IMR-90 (cell line): ENCODE results near the gene LIX1. TPM values are rescaled to one million over a fixed set of nuclear protein-coding genes. Genes with fewer than 3 reads are reported as not detected.

Experiments
- ATAC-seq: fragments of 200-7000 bp; cut with Tn5 transposase; 2 replicates; pipeline ENCODE4 v1.9.1; 2020; ENCODE audit warnings: low read depth, mild to moderate bottlenecking, moderate library complexity
- BruUV-seq: library from RNA; stranded (reverse); fragments of 400-500 nt; replicated peaks from 2 replicates; lab custom pipeline; 2021; lab: Mats Ljungman, UMichigan
- CTCF ChIA-PET: fragments of 300-600 bp; formaldehyde crosslinking; extraction: SDS; loops from one replicate; lab custom pipeline; 2021; ENCODE audit warnings: antibody characterized with exemption; lab: Yijun Ruan, JAX
- POLR2A ChIA-PET: fragments of 300-600 bp; sonication (Branson Sonifier 250); formaldehyde crosslinking; loops from one replicate; lab custom pipeline; 2022; ENCODE audit warnings: antibody characterized with exemption; ENCODE audit not compliant: unreplicated experiment; lab: Charles Lee
- DNase-seq: peaks from one replicate; pipeline ENCODE4 v3.0.0; 2013
- H2AFZ ChIP-seq: replicated peaks from 2 replicates; pipeline ENCODE3; 2013; ENCODE audit warnings: low read length, mild to moderate bottlenecking; ENCODE audit not compliant: poor library complexity
- H2AK5ac ChIP-seq: 2 replicates; pipeline ENCODE4 v1.6.1; 2013; ENCODE audit warnings: low read depth, low read length, inconsistent platforms
- H2AK9ac ChIP-seq: replicated peaks from 2 replicates; pipeline ENCODE3; 2013; ENCODE audit warnings: mild to moderate bottlenecking, low read depth, low read length, moderate library complexity; ENCODE audit not compliant: poor library complexity
- H2BK120ac ChIP-seq: 2 replicates; pipeline ENCODE4 v1.6.1; 2013; ENCODE audit warnings: low read depth, low read length, inconsistent platforms
- H2BK15ac ChIP-seq: 3 replicates; pipeline ENCODE4 v1.6.1; 2013; ENCODE audit warnings: low read depth, low read length, inconsistent platforms
- H2BK20ac ChIP-seq: 2 replicates; pipeline ENCODE4 v1.6.1; 2013; ENCODE audit warnings: low read depth, mild to moderate bottlenecking, inconsistent platforms, low read length, moderate library complexity
- H2BK5ac ChIP-seq: 2 replicates; pipeline ENCODE4 v1.6.1; 2013; ENCODE audit warnings: mild to moderate bottlenecking, low read depth, low read length, inconsistent platforms; ENCODE audit not compliant: poor library complexity, severe bottlenecking
- H3K14ac ChIP-seq: replicated peaks from 2 replicates; pipeline ENCODE4 v1.6.1; 2013; ENCODE audit warnings: low read depth, low read length, inconsistent platforms
- H3K18ac ChIP-seq: 2 replicates; pipeline ENCODE4 v1.6.1; 2013; ENCODE audit warnings: low read depth, low read length, control low read depth
- H3K23ac ChIP-seq: 2 replicates; pipeline ENCODE4 v1.6.1; 2013; ENCODE audit warnings: low read depth, low read length, inconsistent platforms
- H3K27ac ChIP-seq: 2 replicates; pipeline ENCODE4 v1.5.1; 2013; ENCODE audit warnings: mild to moderate bottlenecking, control low read depth, low read length; ENCODE audit not compliant: insufficient read depth
- H3K27me3 ChIP-seq: 2 replicates; pipeline ENCODE4 v1.6.1; 2013; ENCODE audit warnings: low read length; ENCODE audit not compliant: control insufficient read depth, insufficient read depth
- H3K36me3 ChIP-seq: 2 replicates; pipeline ENCODE4 v1.6.1; 2013; ENCODE audit warnings: low read length, mixed read lengths; ENCODE audit not compliant: control insufficient read depth, insufficient read depth
- H3K4ac ChIP-seq: 2 replicates; pipeline ENCODE4 v1.6.1; 2013; ENCODE audit warnings: low read depth, low read length, inconsistent platforms
- H3K4me1 ChIP-seq: 2 replicates; pipeline ENCODE4 v1.6.1; 2013; ENCODE audit warnings: low read length, mixed read lengths; ENCODE audit not compliant: control insufficient read depth, insufficient read depth
- H3K4me2 ChIP-seq: 2 replicates; pipeline ENCODE4 v1.6.1; 2013; ENCODE audit warnings: low read depth, mild to moderate bottlenecking, control low read depth, low read length, moderate library complexity
- H3K4me3 ChIP-seq: 2 replicates; pipeline ENCODE4 v1.5.1; 2013; ENCODE audit warnings: low read depth, mild to moderate bottlenecking, control low read depth, low read length, moderate library complexity; ENCODE audit not compliant: insufficient read depth
- H3K56ac ChIP-seq: 2 replicates; pipeline ENCODE4 v1.6.1; 2013; ENCODE audit warnings: low read length, inconsistent platforms; ENCODE audit not compliant: insufficient read depth; ENCODE audit errors: extremely low read depth
- H3K79me1 ChIP-seq, 2 experiments: 2 replicates each; pipeline ENCODE4 v1.6.1; 2013; ENCODE audit warnings: low read length in 2 of 2, inconsistent platforms in 1 of 2, low read depth in 1 of 2
- H3K9ac ChIP-seq: 2 replicates; pipeline ENCODE4 v1.6.1; 2013; ENCODE audit warnings: low read depth, low read length, control low read depth
- H3K9me1 ChIP-seq: 2 replicates; pipeline ENCODE4 v1.6.1; 2013; ENCODE audit warnings: low read length, inconsistent platforms; ENCODE audit not compliant: insufficient read depth
- H3K9me3 ChIP-seq: 2 replicates; pipeline ENCODE4 v1.6.1; 2013; ENCODE audit warnings: low read length; ENCODE audit not compliant: control insufficient read depth, insufficient read depth
- H4K20me1 ChIP-seq: 2 replicates; pipeline ENCODE4 v1.6.1; 2013; ENCODE audit warnings: low read length, inconsistent platforms; ENCODE audit not compliant: insufficient read depth
- H4K5ac ChIP-seq: 2 replicates; pipeline ENCODE4 v1.6.1; 2013; ENCODE audit warnings: mild to moderate bottlenecking, low read depth, low read length, control low read depth
- H4K8ac ChIP-seq, 2 experiments: 2 replicates each; pipeline ENCODE4 v1.6.1; 2013; ENCODE audit warnings: low read depth in 2 of 2, low read length in 2 of 2, control low read depth in 1 of 2, inconsistent platforms in 1 of 2
- H4K91ac ChIP-seq: 2 replicates; pipeline ENCODE4 v1.6.1; 2013; ENCODE audit warnings: low read depth, low read length, inconsistent platforms; ENCODE audit not compliant: insufficient read depth
- CEBPB ChIP-seq: IDR thresholded peaks from 2 replicates; pipeline ENCODE4 v1.6.1; 2012; ENCODE audit warnings: low read depth, low read length, improper control_type of control experiment
- FOS ChIP-seq: fragments of 150-350 bp; IDR thresholded peaks from 2 replicates; pipeline ENCODE4 v1.6.1; 2016; ENCODE audit warnings: low read depth, low read length
- MAZ ChIP-seq: IDR thresholded peaks from 2 replicates; pipeline ENCODE4 v1.6.1; 2012; ENCODE audit warnings: low read depth, mild to moderate bottlenecking, low read length, improper control_type of control experiment, moderate library complexity, borderline replicate concordance
- NFE2L2 ChIP-seq: fragments of 150-350 bp; IDR thresholded peaks from 2 replicates; pipeline ENCODE4 v1.6.1; 2016; ENCODE audit warnings: low read depth, mild to moderate bottlenecking, low read length
- POLR2A ChIP-seq: IDR thresholded peaks from 2 replicates; pipeline ENCODE4 v1.6.1; 2012; ENCODE audit warnings: mild to moderate bottlenecking, low read depth, low read length
- RFX5 ChIP-seq: IDR thresholded peaks from 2 replicates; pipeline ENCODE4 v1.8.0; 2012; ENCODE audit warnings: low read depth, mild to moderate bottlenecking, low read length, moderate library complexity
- WGBS, 2 experiments: methylation state at CpG; one replicate each; pipeline versions ENCODE4 v1.1.5 to v1.1.7; 2013; ENCODE audit warnings: missing lambda C conversion rate in 2 of 2; ENCODE audit not compliant: insufficient read length in 1 of 2; ENCODE audit errors: extremely low coverage in 2 of 2; 5-methylcytosine and 5-hydroxymethylcytosine counted together
- dilution Hi-C: fragments of 300-500 bp; cut with HindIII; formaldehyde crosslinking; loops from one replicate; pipeline ENCODE4 v1.14.3; 2018; ENCODE audit warnings: low sequenced_read_pairs; ENCODE audit not compliant: unreplicated experiment
- in situ Hi-C: fragments of 300-500 bp; cut with MboI; formaldehyde crosslinking; loops from 3 replicates; pipeline ENCODE4 v1.14.3; 2019; ENCODE audit warnings: low sequenced_read_pairs, inconsistent platforms, mixed read lengths
- intact Hi-C: fragments of 100-400 bp; cut with micrococcal nuclease; formaldehyde crosslinking; loops from 2 replicates; pipeline ENCODE4 v1.10.0; 2022
- polyA plus RNA-seq, 3 experiments: library from polyadenylated mRNA; depleted of rRNA; stranded (reverse); fragments of >200 nt; gene quantifications; 2 replicates each; pipeline ENCODE4 v1.2.3, GENCODE V29; 2012; ENCODE audit warnings: low replicate concordance in 1 of 3
- total RNA-seq: library from RNA; depleted of rRNA; stranded (reverse); fragments of >200 nt; gene quantifications from 2 replicates; pipeline ENCODE4 v1.2.3, GENCODE V29; 2012
- TF ChIP-seq, protein P1 (sequence below): fragments of 150-350 bp; IDR thresholded peaks from 2 replicates; pipeline ENCODE4 v1.6.1; 2017; ENCODE audit warnings: mild to moderate bottlenecking, antibody characterized with exemption, low read length, low read depth
- TF ChIP-seq, protein P2 (sequence below): fragments of 150-350 bp; IDR thresholded peaks from 2 replicates; pipeline ENCODE4 v1.6.1; 2016; ENCODE audit warnings: low read depth, mild to moderate bottlenecking, low read length, moderate library complexity, borderline replicate concordance

The LIX1 gene
- total and polyA plus RNA-seq, 2 of the 4 experiments (the other 2 are of a cell fraction) = not detected

DNA sequence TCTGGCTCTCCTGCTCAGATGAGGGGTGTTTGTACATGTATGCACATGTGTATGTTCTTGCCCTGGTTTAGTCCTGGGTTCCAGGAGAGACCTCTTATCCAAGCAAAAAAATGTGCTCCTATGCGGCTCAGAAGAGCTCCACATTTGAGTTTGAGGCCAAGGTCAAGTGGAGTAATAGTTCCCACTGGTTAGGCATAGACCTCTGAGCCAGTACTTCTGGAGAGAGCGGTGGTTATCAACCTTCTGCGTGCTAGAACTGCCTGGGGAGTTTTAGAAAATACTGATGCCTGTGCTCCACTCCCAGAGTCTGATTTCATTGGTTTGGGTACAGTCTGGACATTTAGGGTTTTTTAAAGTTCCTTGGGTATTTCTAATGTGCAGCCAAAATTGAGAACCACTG lies 51.5 kb downstream of the LIX1 start:
- no peak overlapping the region for H2BK20ac ChIP-seq
- H3K4me2 ChIP-seq = no peak overlapping the region
- H2AK5ac ChIP-seq = no peak overlapping the region
- no peak overlapping the region for H2BK15ac ChIP-seq
- H2AK9ac ChIP-seq = no peak overlapping the region
- ChIA-PET CTCF (no interaction called here), POLR2A (no interaction called here)
- H4K5ac ChIP-seq = no peak overlapping the region
- H2BK5ac ChIP-seq = no peak overlapping the region
- H3K14ac ChIP-seq = no peak overlapping the region
- H3K18ac ChIP-seq = no peak overlapping the region
- H4K91ac ChIP-seq = no peak overlapping the region
- H3K4me1 ChIP-seq = no peaks in the 10 kb centered on the region; the same call in 1 of the 2 replicates
- H3K9me1 ChIP-seq = no peaks in the 10 kb centered on the region
- H3K79me1 ChIP-seq = no peaks in the 10 kb centered on the region
- no peak overlapping the region for H3K23ac ChIP-seq
- dilution Hi-C loops = no loop called here
- WGBS, 2 experiments = no CpG with 5 or more reads among the region's 3 CpGs
- no peak overlapping the region for H3K4ac ChIP-seq
- peaks cover 39% of the 10 kb centered on the region for H3K27me3 ChIP-seq
- no peaks in the 10 kb centered on the region for H4K20me1 ChIP-seq
- no peak overlapping the region for H3K27ac ChIP-seq
- H3K9me3 ChIP-seq = no peaks in the 10 kb centered on the region
- H2BK120ac ChIP-seq = no peak overlapping the region
- intact Hi-C loops = no loop called here
- no peak overlapping the region for H4K8ac ChIP-seq
- no peak overlapping the region for H2AFZ ChIP-seq
- TF ChIP-seq, protein P1, sequence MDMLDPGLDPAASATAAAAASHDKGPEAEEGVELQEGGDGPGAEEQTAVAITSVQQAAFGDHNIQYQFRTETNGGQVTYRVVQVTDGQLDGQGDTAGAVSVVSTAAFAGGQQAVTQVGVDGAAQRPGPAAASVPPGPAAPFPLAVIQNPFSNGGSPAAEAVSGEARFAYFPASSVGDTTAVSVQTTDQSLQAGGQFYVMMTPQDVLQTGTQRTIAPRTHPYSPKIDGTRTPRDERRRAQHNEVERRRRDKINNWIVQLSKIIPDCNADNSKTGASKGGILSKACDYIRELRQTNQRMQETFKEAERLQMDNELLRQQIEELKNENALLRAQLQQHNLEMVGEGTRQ = no peak
- TF ChIP-seq NFE2L2 = no peak
- TF ChIP-seq MAZ = no peak
- TF ChIP-seq, protein P2, sequence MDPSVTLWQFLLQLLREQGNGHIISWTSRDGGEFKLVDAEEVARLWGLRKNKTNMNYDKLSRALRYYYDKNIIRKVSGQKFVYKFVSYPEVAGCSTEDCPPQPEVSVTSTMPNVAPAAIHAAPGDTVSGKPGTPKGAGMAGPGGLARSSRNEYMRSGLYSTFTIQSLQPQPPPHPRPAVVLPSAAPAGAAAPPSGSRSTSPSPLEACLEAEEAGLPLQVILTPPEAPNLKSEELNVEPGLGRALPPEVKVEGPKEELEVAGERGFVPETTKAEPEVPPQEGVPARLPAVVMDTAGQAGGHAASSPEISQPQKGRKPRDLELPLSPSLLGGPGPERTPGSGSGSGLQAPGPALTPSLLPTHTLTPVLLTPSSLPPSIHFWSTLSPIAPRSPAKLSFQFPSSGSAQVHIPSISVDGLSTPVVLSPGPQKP = no peak
- TF ChIP-seq POLR2A = no peak
- no peak for TF ChIP-seq RFX5
- TF ChIP-seq FOS = no peak
- TF ChIP-seq CEBPB = no peak
- DNase-seq = no peak
- in situ Hi-C loops = no loop called here
- no peak overlapping the region for H3K9ac ChIP-seq
- H3K36me3 ChIP-seq = no peaks in the 10 kb centered on the region
- ATAC-seq = no peak
- H3K4me3 ChIP-seq = no peak overlapping the region
- H3K56ac ChIP-seq = no peak overlapping the region
- no TSS peak for BruUV-seq
